ENCODE measurements around the gene ONECUT3.

GRCh38 chr19:1807695-1808394, 54.5 kb downstream of the ONECUT3 start:
- TF ChIP-seq CTCF (IDR thresholded peaks at IDR 0.05; ENCODE audit: insufficient read depth, low read length) (no peak), REST (IDR thresholded peaks at IDR 0.05; ENCODE audit: insufficient replicate concordance, low read depth) (no peak), POLR2AphosphoS5 (IDR thresholded peaks at IDR 0.05; ENCODE audit: low read depth) (no peak), SPI1 (IDR thresholded peaks at IDR 0.05; ENCODE audit: borderline replicate concordance, low read depth) (no peak), GABPA (IDR thresholded peaks at IDR 0.05; ENCODE audit: low read depth) (no peak)
